Adipocyte (in vitro differentiated cells): ENCODE data around the gene RAD51C.
"Not testable (repeated sequence)": the region's sequence is repeated elsewhere in the genome, so short reads cannot be mapped to it uniquely, and the experiment has no call there.

Experiments used
- DNase-seq: peaks from one replicate; pipeline ENCODE4 v3.0.0-alpha.2; 2015; ENCODE audit warnings: low read depth
- H3K27me3 ChIP-seq: replicated peaks from 2 replicates; pipeline ENCODE4 v1.7.0; 2013; ENCODE audit warnings: mild to moderate bottlenecking, low read length, moderate library complexity; ENCODE audit not compliant: control insufficient read depth, insufficient read depth
- H3K36me3 ChIP-seq: 2 replicates; pipeline ENCODE4 v1.7.0; 2013; ENCODE audit warnings: low read length, mild to moderate bottlenecking, moderate library complexity; ENCODE audit not compliant: control insufficient read depth, insufficient read depth, severe bottlenecking
- H3K4me1 ChIP-seq: 2 replicates; pipeline ENCODE4 v1.7.0; 2013; ENCODE audit warnings: mild to moderate bottlenecking, low read length, moderate library complexity; ENCODE audit not compliant: control insufficient read depth, insufficient read depth
- H3K4me3 ChIP-seq: 2 replicates; pipeline ENCODE4 v1.7.0; 2013; ENCODE audit warnings: mild to moderate bottlenecking, low read length, moderate library complexity
- H3K9ac ChIP-seq: 2 replicates; pipeline ENCODE4 v1.7.0; 2013; ENCODE audit warnings: mild to moderate bottlenecking, low read length, moderate library complexity
- H3K9me3 ChIP-seq: 2 replicates; pipeline ENCODE4 v1.7.0; 2013; ENCODE audit warnings: mild to moderate bottlenecking, low read length, moderate library complexity; ENCODE audit not compliant: control insufficient read depth

RAD51C gene

DNA sequence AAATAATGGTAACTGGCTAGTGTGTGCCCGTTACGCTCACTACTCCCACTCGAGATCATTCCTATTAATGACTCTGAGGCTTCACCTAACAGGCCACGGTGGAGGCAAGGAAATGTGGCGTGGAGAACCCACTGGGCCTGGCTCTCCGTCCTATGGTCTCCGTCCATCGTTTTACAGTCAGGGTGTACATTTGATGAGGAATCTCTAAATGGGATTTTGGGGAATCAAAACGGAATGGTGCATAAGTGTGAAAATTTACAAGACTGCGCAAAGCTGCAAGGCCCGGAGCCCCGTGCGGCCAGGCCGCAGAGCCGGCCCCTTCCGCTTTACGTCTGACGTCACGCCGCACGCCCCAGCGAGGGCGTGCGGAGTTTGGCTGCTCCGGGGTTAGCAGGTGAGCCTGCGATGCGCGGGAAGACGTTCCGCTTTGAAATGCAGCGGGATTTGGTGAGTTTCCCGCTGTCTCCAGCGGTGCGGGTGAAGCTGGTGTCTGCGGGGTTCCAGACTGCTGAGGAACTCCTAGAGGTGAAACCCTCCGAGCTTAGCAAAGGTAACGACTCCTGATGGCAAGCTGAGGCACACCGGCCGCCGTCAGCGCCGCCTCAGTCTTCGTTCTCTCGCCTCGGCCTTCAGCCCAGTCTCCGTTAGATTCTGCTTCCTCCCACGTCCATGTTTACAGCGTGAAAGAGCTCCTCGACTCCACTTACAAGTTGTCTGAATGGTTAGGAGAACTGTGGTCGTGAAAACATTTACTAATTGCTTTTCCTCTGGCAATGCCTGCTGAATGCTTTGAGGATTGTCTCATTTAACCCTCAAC is at the start of gene RAD51C:
Gene RAD51C (plus strand): TSS at position 364 of the 817 bp plus-strand sequence. CDS start 42 bp downstream, at position 406.
- H3K4me1 ChIP-seq: peaks cover 11% of the 10 kb centered on the region
- peaks cover 3% of the 10 kb centered on the region for H3K36me3 ChIP-seq
- peak; percentile 75 for DNase-seq
- H3K9ac ChIP-seq: peak within 1 kb of the TSS; percentile 87
- H3K27me3 ChIP-seq: no peaks in the 10 kb centered on the region
- peak within 1 kb of the TSS; percentile 83 for H3K4me3 ChIP-seq
- no peaks in the 10 kb centered on the region for H3K9me3 ChIP-seq

- no peak overlapping the region for H3K9ac ChIP-seq
- peak; percentile 50 for DNase-seq
- H3K4me1 ChIP-seq: peaks cover 6% of the 10 kb centered on the region
- H3K9me3 ChIP-seq: no peaks in the 10 kb centered on the region
- no peaks in the 10 kb centered on the region for H3K36me3 ChIP-seq
- no peak overlapping the region for H3K4me3 ChIP-seq
- H3K27me3 ChIP-seq: no peaks in the 10 kb centered on the region
Measured at GRCh38 chr17:58643147-58643546, 49.3 kb upstream of the RAD51C start.

GRCh38 chr17:58648236-58648635 is 44.2 kb upstream of the RAD51C start:
- H3K9me3 ChIP-seq: no peaks in the 10 kb centered on the region
- DNase-seq: no peak
- H3K36me3 ChIP-seq: no peaks in the 10 kb centered on the region
- H3K27me3 ChIP-seq: peaks cover 10% of the 10 kb centered on the region
- H3K9ac ChIP-seq: no peak overlapping the region
- H3K4me3 ChIP-seq: no peak overlapping the region
- peaks cover under 1% of the 10 kb centered on the region for H3K4me1 ChIP-seq

DNA sequence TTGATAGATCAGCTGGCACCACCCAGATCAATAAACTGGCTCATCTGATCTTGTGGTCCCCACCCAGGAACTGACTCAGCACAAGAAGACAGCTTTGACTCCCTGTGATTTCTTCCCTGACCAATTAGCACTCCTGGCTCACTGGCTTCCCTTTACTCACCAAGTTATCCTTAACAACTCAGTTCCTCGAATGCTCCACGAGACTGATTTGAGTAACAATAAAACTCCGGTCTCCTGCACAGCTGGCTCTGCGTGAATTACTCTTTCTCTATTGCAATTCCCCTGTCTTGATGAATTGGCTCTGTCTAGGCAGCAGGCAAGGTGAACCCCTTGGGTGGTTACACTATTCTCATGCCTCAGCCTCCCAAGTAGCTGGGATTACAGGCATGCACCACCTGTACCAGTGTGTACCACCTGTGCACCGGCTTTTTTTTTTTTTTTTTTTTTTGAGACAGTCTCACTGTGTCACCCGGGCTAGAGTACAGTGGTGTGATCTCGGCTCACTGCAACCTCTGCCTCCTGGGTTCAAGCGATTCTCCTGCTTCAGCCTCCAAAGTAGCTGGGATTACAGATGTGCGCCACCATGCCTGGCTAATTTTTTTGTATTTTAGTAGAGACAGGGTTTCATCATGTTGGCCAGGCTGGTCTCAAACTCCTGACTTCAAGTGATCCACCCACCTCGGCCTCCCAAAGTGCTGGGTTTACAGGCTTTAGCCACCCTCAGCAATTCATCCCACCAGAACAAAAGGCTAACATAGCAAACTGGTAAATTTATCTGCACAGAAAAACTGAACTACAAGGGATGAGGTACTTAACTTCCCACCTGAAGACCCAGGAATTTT is 34.2 kb upstream of the RAD51C start:
- peak overlapping the region; percentile 44 for H3K4me3 ChIP-seq
- not testable (repeated sequence) for H3K9me3 ChIP-seq, H3K36me3 ChIP-seq, H3K27me3 ChIP-seq, H3K9ac ChIP-seq, H3K4me1 ChIP-seq
- peak; percentile 18 for DNase-seq

DNA sequence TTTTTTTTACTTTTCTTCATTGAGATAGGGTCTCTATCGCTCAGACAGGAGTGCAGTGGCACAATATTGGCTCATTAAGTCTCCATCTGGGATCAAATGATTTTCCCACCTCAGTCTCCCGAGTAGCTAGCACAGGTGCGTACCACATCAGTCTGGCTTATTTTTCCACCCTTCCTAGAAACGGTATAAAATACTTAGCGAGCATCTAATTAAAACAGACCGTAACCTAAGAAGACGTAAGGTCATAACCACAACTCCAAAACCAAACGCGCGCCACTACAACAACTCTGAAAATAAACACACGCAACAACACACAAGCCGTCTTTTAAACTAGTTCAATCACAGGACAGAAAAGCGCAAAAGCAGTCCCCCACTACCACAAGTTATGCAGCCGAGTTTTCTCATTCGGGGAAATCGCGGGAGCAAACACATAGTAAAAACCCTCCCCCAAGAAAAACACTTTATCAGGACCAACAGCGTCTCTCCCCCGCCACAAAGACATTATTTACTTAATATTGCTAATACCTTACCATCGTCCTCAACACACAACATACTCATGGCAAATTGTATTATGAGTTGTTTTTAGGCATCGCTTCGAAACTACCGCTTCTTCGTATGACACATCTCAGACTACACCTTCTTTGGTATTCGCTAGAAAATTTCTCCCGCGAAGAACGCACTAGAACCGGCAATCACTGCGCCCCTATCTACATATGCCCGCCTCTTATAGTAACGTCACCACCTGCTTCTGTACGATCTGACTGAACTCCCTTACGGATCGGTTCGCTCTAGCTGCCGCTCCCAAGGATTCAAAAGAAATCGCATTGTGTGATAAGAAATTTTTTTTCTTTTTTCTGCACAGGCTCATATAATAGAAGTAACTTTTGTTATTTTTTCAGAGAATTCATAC is 33.3 kb upstream of the RAD51C start:
- no peaks in the 10 kb centered on the region for H3K27me3 ChIP-seq
- H3K9ac ChIP-seq: peak overlapping the region; percentile 87
- DNase-seq: peak; percentile 88
- H3K4me3 ChIP-seq: peak overlapping the region; percentile 66
- H3K9me3 ChIP-seq: no peaks in the 10 kb centered on the region
- H3K36me3 ChIP-seq: no peaks in the 10 kb centered on the region
- no peaks in the 10 kb centered on the region for H3K4me1 ChIP-seq

- peak overlapping the region; percentile 87 for H3K9ac ChIP-seq
- not testable (repeated sequence) for H3K27me3 ChIP-seq, DNase-seq, H3K4me1 ChIP-seq, H3K9me3 ChIP-seq, H3K36me3 ChIP-seq
- H3K4me3 ChIP-seq: peak overlapping the region; percentile 66
Measured at GRCh38 chr17:58659714-58660084, 32.7 kb upstream of the RAD51C start.

- no peak for DNase-seq
- no peak overlapping the region for H3K9ac ChIP-seq
- H3K36me3 ChIP-seq: no peaks in the 10 kb centered on the region
- H3K9me3 ChIP-seq: no peaks in the 10 kb centered on the region
- no peaks in the 10 kb centered on the region for H3K4me1 ChIP-seq
- no peak overlapping the region for H3K4me3 ChIP-seq
- no peaks in the 10 kb centered on the region for H3K27me3 ChIP-seq
Measured at GRCh38 chr17:58660621-58661020, 31.8 kb upstream of the RAD51C start.

GRCh38 chr17:58661499-58661898 is 30.9 kb upstream of the RAD51C start:
- no peaks in the 10 kb centered on the region for H3K36me3 ChIP-seq
- H3K9me3 ChIP-seq: no peaks in the 10 kb centered on the region
- DNase-seq: no peak
- H3K4me1 ChIP-seq: no peaks in the 10 kb centered on the region
- no peak overlapping the region for H3K9ac ChIP-seq
- no peaks in the 10 kb centered on the region for H3K27me3 ChIP-seq
- H3K4me3 ChIP-seq: no peak overlapping the region

DNA sequence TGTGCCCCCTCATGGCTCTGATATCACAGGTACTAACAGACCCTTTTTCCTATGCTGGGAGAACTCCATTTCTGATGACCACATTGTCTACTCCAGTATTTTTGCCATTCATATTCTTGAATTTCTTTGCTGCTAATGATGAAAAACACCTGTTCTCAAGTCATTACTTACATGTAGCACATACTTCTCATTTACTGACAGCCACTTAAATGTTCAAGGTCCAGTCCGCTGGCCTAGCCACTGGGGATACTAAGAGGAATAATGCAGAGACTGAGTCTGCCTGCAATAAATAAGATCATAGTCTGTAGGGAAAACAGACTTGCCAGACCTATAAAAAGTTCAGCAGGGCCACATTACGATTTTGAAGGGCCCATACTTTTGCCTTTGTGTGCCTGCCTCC is 28.1 kb upstream of the RAD51C start:
- Histone ChIP-seq H3K27me3 (no peaks in the 10 kb centered on the region), H3K4me1 (no peaks in the 10 kb centered on the region), H3K9me3 (no peaks in the 10 kb centered on the region), H3K9ac (no peak overlapping the region), H3K4me3 (no peak overlapping the region), H3K36me3 (no peaks in the 10 kb centered on the region)
- no peak for DNase-seq

- no peak overlapping the region for H3K4me3 ChIP-seq
- DNase-seq: no peak
- no peaks in the 10 kb centered on the region for H3K36me3 ChIP-seq
- no peak overlapping the region for H3K9ac ChIP-seq
- H3K9me3 ChIP-seq: no peaks in the 10 kb centered on the region
- no peaks in the 10 kb centered on the region for H3K4me1 ChIP-seq
- no peaks in the 10 kb centered on the region for H3K27me3 ChIP-seq
Measured at GRCh38 chr17:58665946-58666857, 26.2 kb upstream of the RAD51C start.
